C4-2B (cell line): ENCODE data around the gene ABAT.

ENCODE experiments used
- ZFX ChIP-seq: fragments of 450-650 bp; IDR thresholded peaks from 2 replicates; pipeline ENCODE4 v1.6.1; 2017
- TF ChIP-seq, protein P1 (sequence below): fragments of 450-650 bp; conservative IDR thresholded peaks from 2 replicates; pipeline ENCODE4 v1.5.1; 2017; ENCODE audit warnings: mild to moderate bottlenecking

DNA sequence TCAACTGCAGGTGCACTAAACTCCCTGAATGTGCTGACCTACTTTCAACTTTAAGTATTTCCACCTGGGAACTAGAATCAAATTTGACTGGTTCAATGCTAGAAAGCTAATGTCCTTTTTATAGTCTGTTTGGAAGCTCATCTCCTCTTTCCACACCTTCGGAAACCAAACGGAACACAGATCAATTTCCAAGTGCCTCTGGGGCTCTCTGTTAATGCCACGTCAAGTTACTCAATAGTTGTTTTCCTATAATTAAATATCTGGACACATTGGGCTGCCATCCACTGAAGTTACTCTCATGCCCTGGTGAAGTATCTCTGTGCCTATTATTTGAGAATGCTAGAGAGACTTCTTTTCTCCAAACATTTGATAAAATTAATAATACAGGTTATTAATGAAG is 29.7 kb downstream of the ABAT start:
- TF ChIP-seq, protein P1, sequence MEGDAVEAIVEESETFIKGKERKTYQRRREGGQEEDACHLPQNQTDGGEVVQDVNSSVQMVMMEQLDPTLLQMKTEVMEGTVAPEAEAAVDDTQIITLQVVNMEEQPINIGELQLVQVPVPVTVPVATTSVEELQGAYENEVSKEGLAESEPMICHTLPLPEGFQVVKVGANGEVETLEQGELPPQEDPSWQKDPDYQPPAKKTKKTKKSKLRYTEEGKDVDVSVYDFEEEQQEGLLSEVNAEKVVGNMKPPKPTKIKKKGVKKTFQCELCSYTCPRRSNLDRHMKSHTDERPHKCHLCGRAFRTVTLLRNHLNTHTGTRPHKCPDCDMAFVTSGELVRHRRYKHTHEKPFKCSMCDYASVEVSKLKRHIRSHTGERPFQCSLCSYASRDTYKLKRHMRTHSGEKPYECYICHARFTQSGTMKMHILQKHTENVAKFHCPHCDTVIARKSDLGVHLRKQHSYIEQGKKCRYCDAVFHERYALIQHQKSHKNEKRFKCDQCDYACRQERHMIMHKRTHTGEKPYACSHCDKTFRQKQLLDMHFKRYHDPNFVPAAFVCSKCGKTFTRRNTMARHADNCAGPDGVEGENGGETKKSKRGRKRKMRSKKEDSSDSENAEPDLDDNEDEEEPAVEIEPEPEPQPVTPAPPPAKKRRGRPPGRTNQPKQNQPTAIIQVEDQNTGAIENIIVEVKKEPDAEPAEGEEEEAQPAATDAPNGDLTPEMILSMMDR: no peak
- TF ChIP-seq ZFX: no peak
